Erythroblast (primary cell): ENCODE results near the gene ATG12.

Source experiments
- GATA1 ChIP-seq: IDR thresholded peaks from 2 replicates; pipeline ENCODE4 v1.6.1; 2011; ENCODE audit warnings: low read depth, mild to moderate bottlenecking, control low read depth, low read length, moderate library complexity
- POLR2A ChIP-seq: IDR thresholded peaks from 2 replicates; pipeline ENCODE4 v1.6.1; 2011; ENCODE audit warnings: mild to moderate bottlenecking, low read length

DNA sequence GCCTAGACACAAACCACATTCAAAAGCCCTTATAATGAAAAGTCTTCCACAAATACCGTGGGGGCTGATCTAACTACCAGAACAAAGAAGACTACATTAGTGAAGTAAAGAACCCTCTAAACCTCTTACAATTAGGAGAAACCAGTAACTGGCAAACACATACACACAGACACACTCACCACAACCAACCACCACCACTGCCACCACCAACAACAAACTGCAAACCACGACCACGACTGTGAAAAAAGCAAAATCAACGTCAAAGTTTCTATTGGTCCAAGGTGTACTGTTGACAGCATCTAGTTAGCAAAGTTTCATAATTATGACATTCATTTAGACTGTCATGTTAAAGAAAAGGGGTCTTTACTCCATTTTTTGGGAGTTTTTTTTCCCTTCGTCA lies 27.6 kb downstream of the ATG12 start:
- TF ChIP-seq POLR2A (no peak), GATA1 (no peak)
